OCI-LY1 (cell line): ENCODE results near the gene MLH3.

Source experiments
- CTCF ChIP-seq: fragments of 200-600 bp; sonication (generic), shearing (Covaris generic); IDR thresholded peaks from 2 replicates; pipeline ENCODE4 v1.5.1; 2017; ENCODE audit warnings: mild to moderate bottlenecking, antibody characterized with exemption, low read length, moderate library complexity, mixed read lengths
- EZH2 ChIP-seq: fragments of 200-600 bp; sonication (generic), shearing (Covaris generic); IDR thresholded peaks from 2 replicates; pipeline ENCODE4 v1.8.0; 2017; ENCODE audit warnings: borderline replicate concordance, mixed run types, mild to moderate bottlenecking, antibody characterized with exemption, low read length, moderate library complexity, mixed read lengths

GRCh38 chr14:74976264-74977113 is 74.8 kb downstream of the MLH3 start:
- no peak for TF ChIP-seq CTCF
- no peak for TF ChIP-seq EZH2
